ENCODE data around the gene CXCL1. TPM values are rescaled to one million over a fixed set of nuclear protein-coding genes. Genes with fewer than 3 reads are reported as not detected.
"Not testable (repeated sequence)": the region's sequence is repeated elsewhere in the genome, so short reads cannot be mapped to it uniquely, and the experiment has no call there.

CXCL1 gene
- polyA plus RNA-seq, 3 donors: 0.27 to 0.67 (median 0.36) TPM

DNA sequence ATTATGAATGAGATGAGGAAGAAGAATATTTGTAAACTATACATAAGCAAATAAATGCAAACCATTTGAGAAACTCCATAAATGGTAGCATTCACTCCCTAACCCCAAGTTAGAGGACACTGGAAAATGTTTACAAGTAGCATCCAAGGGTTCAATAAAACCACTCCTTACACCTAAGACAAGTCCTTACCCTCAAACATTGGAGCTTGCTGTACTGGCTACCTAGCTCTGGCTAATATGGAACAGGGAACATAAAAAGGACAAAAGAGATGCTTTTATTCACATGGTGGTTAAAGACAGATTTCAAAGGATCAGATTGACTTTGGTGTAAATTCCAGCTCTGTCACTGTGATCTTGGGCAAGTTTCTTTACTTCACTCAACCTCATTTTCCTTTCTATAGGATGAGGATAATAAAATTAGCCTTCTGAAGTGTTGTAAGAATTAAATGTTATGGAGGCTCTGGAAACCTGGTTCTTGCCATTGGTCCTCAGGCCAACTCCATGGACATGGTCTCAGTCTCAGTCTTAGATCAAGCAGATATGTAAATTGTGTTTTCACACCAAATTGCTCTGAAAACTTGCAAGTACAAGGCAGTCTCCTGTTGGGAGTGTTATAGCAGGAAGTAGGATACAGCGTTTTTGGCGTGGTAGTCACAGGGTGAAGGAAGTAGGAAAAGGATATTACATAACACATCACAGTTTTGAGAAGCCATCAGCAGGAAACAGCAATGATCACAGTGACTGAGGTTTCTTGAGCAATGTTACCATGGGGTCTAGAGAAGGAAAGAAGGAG is 3.3 kb downstream of the CXCL1 start:
- DNase-seq: no peak

- no peak for DNase-seq
Measured at GRCh38 chr4:73874386-73874785, 5.2 kb downstream of the CXCL1 start.

DNA sequence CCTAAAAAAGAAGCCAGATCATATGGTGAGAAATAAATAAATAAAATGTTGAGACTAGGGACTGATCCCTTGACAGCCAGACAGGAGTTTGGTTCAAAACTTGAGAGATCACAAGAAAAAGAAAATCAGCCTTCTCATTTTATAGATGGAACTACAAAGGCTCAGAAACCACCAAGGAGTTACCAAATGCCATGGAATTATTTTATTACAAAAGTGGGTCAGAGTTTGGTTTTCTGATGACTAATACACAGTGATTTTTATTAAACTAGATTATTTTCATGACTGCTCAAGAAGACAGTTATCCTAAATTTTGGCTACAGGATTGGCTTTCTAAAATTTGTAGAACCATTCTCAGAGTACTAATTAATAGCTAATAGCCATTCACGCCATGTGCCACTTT is 6.2 kb downstream of the CXCL1 start:
- no peak for DNase-seq

- DNase-seq: no peak
Measured at GRCh38 chr4:73883306-73883705, 14.1 kb downstream of the CXCL1 start.

DNA sequence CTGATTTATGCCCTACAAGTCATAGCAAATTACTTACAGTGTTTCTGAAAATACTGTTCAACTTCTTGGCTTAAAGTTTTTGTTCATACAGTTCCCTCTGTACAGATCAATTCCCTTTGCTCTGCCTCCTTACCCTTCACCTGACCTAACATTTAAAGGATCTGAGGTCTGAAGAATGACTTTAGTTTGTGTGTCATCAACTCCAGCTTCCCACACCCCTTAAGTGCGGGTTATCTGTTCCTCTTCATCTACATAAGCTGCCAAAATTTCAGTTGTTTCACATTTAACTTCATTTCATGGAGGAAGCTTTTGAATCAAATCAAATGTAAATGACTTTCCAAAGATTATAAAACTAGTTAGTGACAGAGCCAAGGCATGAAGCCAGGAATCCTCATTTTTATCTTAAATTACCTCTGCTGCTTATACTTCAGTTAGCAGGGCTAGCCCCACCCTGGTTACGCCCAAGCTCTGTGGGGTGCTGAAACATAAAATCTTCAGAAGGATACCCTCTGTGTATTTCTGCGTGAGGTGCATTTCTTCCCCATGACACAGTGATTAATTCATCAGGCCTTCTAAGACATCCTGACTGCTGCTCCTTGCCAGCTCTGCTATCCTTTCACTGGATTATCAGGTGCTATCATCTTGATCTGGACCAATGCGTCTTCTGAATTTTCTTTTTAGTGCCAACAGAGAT is 16.5 kb downstream of the CXCL1 start:
- no peak for DNase-seq

GRCh38 chr4:73891326-73891725 is 22.1 kb downstream of the CXCL1 start:
- DNase-seq: no peak

DNA sequence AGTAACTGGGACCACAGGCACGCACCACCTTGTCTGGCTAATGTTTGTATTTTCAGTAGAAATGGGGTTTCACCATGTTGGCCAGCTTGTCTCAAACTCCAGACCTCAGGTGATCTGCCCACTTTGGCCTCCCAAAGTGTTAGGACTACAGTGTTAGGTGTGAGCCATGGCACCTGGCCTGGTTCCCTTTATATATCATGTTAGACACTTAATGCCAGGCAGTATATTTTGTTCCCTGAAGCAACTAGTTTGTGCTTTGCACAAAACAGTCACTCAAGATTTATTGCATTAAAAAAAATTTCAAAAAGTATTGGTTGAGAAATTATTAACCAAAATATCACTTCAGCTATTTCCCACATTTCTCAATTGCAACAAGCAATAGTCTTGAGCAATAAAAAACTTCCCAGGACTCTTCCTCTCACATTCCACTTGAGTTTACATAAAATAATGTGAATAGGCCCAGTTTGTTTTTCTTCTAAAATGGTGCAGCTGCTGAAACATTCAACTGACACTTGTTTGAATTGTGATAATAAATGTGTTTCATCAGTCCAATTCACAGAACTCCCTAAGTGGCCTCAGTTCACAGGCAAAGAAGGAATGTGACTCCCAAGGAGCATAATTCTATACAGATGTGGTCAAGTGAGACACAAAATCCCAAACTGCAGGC is 22.7 kb downstream of the CXCL1 start:
- no peak for DNase-seq

GRCh38 chr4:73892966-73893365 is 23.8 kb downstream of the CXCL1 start:
- DNase-seq: no peak

GRCh38 chr4:73894001-73894400 is 24.8 kb downstream of the CXCL1 start:
- DNase-seq: no peak

GRCh38 chr4:73895201-73896175 is 26.3 kb downstream of the CXCL1 start:
- no peak for DNase-seq

DNA sequence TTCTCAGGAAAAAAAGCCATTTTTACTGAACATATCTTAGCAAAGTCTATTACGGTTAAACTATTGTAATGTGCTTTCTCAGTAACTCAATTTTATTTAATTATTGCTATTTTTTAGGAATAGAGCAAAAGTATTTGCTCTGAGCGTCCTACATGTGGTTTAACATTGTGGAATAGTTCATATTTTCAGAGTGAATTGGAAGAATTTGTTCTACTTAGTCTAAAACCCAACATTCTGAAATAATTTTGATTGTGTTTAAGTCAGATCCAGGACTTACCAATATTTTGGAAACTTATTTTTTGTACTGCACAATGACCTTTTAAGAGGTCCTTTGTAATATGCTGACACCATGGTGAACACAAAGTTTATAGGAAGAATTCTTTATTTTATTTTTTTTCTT is 27.2 kb downstream of the CXCL1 start:
- DNase-seq: no peak

GRCh38 chr4:73897380-73898136 is 28.4 kb downstream of the CXCL1 start:
- DNase-seq: no peak

DNA sequence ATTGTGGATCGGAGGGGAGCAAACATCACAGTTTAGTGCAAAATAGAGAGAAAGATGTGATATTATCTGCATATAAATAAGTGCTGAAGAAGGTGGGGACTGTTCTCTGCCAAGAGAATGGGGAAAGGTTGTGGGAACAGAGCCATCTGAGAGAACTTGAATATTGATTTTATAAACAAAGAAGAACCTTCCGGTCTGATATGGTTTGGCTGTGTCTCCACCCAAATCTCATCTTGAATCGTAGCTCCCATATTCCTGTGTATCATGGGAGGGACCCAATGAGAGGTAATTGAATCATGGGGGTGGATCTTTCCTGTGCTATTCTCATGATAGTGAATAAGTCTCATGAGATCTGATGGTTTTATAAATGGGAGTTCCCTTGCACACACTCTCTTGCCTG is 30.1 kb downstream of the CXCL1 start:
- DNase-seq: not testable (repeated sequence)

DNA sequence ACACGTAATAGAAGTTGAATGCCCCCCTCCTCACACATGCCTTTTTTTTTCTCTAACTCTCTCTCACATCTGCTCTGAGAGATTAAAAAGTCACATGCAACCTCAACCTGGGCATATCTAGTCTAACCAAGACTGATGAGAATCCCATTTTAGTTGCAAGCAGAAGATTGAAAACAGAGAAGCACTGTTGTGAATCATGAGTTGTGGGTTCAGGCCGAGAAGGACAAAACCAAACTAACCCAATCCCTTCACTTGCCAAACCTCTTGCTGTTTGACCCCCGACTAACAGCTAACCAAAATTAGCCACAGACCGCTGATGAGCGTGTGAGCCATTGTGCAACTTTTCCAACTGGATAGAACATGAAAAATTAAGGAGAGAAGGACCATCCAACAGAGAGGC is 31.8 kb downstream of the CXCL1 start:
- DNase-seq: no peak

DNA sequence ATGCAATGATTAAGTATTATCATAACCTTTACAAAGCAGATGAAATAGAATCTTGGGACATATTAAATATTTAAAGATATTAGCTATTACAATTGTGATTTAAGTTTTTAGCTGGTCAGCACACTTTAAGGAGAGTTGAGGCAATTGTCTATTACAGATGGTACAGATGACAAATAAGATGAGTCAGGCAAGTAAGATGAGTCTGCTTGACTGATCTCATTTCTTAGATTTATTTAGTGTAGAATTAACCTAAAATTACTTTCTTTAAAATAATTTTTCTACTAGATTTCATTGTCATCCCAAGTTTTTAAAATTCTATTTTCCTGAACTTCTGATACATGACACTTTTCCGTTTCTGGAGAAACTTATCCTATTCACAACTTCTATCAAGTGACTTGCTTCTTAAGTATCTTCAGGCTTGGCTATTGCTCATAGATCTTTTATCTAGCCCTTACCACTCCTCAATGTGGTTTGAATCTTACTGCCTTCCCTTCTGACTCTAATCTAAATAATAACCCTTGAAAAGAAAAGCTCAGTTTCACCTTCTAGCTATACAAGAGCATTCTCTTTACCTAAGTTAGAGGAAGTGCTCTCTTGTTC is 32.9 kb downstream of the CXCL1 start:
- DNase-seq: no peak

GRCh38 chr4:73902817-73903547 is 33.8 kb downstream of the CXCL1 start:
- no peak for DNase-seq

DNA sequence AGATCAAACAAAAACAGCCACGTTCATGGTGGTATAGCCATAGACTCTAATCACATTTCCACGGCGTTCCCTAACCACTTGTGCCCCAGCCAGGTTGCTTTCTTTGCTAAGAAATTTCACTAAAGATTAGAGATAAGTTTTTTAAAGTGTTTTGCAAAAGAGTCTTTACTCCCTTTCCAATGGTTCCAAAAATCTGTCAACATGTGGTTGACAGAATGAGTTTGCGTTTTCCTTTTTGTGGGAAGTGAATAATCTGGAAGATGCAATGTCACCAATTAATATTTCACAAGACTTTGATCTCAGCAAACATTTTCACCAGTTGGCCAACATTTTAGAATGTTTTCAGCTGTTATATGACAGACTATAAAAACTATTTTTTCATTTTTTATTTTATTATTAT is 35.3 kb downstream of the CXCL1 start:
- DNase-seq: no peak

DNA sequence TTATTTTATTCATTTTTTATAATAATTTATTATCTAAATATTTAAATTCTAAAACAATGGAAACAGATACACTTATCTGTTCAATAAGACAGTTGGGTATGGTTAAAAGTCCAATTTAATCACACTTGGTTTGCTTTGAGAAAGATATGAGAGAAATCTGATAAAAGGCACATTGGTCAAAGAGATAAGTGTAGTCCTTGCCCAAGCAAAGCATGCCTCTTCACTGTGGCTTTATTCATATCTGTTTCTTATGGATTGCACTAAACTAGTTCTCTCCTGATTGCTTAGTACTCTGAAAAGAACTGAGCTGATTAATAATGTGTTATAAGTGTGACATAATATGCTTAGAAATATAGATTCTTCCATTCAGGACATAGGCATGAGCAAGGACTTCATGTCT is 39.8 kb downstream of the CXCL1 start:
- no peak for DNase-seq

DNA sequence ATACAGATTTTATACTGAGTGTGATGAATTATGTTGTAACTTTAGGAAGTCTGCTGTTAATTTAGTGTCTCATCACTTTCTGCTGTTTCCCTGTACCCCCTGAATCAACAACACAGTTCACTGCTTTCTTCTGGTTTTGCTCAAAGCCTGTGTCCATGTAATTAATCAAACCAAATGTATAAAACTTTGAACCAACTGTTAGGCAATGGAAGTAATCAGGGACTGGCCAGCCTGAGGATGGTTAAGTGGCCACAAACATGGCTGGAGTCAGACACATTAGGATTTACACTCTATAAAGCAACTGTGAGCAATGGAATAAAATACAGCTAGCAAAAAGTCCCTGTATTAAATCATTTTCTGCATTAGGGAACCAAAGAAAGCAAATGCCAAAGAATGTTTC is 42.6 kb downstream of the CXCL1 start:
- DNase-seq: no peak

- DNase-seq: no peak
Measured at GRCh38 chr4:73912191-73912590, 43.0 kb downstream of the CXCL1 start.
